Activated T-helper 1 cell treated with anti-CD3 and anti-CD28 coated beads, Interleukin-2, amount 50 U/mL, for 16 hours (primary cell): ENCODE measurements around the gene ZNF438.

Experiments
- DNase-seq, 2 donors: peaks; one replicate each; pipeline ENCODE4 v3.0.0-alpha.2; 2020; ENCODE audit warnings: low read depth in 1 of 2, low spot score in 1 of 2

ZNF438 gene

DNA sequence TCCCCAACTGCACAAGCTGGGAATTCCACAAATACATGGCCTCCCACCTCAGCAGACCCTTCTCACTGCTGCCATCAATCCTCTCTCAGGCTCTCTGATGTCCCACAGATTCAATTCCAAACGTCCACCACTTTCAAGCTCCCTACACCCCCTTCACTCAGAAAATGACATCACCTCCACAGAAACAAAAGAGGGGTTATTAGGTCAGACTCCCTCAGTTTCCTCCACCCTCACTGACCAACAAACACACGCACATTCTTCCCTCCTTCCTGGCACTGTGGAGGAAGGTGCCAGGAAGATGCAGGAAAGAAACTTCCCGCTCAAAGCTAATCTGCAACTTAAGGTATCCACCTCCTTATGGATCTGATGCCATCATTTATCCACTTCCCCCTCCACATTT lies 18.3 kb downstream of the ZNF438 start:
- no peak for DNase-seq

GRCh38 chr10:31011665-31012022 lies 20.0 kb downstream of the ZNF438 start:
- no peak for DNase-seq

GRCh38 chr10:31011017-31011664 lies 20.5 kb downstream of the ZNF438 start:
- no peak for DNase-seq

DNA sequence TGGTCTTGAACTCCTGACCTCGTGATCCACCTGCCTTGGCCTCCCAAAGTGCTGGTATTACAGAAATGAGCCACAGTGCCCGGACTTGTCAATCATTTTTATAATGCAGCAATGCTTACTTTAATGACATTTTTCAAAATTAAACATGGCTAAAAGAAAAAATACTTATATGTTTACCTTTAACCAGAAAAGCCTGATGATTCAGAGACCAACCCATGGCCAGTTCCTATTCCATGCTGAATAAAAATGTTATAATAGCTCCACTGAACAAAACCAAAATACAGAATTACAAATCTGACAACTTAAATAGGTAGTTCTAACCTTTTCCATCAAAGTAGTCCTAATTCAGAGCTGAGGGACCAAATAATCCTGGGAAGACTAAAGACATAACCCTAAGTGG lies 21.6 kb downstream of the ZNF438 start:
- no peak for DNase-seq

GRCh38 chr10:31005895-31006294 lies 25.8 kb downstream of the ZNF438 start:
- no peak for DNase-seq

GRCh38 chr10:31004611-31005193 lies 27.0 kb downstream of the ZNF438 start:
- no peak for DNase-seq

DNA sequence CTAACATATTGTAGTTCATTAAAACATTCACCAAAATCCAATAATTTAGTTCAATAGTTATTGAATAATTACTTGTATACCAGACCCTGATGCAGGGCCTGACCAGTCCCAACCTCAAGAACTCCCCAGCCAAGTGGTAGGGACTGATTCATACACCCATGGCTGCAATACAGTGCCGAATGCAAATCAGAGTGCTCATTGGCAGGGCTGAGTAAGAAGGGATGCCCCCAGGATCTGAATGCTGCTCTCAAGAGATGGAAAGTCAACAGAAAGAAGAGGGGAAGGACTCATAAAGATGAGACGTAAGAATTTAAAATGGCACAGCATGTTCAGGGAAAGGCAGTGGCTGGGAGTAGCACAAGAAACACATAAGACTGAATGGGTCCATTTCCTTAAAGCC lies 29.9 kb downstream of the ZNF438 start:
- no peak for DNase-seq

DNA sequence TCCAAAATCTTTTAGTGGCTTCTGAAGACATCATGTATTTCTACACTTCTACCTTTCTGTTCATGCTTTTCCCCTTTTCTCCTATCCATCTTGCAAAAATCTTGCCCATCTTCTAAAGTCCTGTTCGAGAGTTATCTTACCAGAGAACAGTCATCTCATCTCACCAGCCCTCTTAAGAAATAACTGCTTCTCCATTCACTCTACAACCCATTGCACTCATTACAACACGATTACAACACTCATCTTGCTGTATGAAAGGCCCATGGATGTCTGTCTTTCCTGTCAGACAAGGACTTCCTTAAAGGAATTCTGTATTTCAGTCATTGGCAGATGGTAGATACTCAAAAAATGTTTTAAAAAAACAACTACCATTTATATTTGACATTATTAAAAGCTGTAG lies 30.8 kb downstream of the ZNF438 start:
- DNase-seq, result no peak

GRCh38 chr10:31000071-31000782 lies 31.4 kb downstream of the ZNF438 start:
- DNase-seq, result no peak

DNA sequence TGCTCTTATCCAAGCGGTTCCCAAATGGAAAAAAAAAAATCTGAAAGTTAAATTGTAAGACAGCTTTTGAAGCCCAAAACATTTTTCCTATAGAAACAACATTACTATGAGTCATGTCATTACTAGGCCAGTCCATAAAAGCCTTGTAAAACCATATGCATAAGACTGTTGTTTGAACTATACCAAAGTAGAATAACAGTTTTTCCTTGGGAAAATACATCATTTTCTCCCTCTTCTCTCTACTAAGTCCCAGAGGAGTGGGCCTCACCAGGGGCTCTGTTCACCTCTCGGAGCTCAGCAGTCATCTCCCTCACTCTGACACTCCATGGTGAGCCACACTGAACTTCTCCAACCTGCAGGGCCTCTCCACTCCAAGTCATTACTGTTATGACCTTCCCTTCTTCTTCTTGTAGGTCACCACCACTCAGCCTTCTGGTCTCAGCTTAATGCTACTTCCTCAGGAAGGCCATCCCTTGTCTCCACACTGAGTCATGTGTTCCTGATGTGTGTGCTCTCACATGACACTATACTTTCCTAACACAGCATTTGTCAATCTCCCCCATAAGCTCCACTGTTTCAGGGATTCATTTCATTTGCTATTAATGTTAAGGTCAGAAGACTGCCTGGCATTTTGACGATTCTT lies 32.5 kb downstream of the ZNF438 start:
- no peak for DNase-seq

DNA sequence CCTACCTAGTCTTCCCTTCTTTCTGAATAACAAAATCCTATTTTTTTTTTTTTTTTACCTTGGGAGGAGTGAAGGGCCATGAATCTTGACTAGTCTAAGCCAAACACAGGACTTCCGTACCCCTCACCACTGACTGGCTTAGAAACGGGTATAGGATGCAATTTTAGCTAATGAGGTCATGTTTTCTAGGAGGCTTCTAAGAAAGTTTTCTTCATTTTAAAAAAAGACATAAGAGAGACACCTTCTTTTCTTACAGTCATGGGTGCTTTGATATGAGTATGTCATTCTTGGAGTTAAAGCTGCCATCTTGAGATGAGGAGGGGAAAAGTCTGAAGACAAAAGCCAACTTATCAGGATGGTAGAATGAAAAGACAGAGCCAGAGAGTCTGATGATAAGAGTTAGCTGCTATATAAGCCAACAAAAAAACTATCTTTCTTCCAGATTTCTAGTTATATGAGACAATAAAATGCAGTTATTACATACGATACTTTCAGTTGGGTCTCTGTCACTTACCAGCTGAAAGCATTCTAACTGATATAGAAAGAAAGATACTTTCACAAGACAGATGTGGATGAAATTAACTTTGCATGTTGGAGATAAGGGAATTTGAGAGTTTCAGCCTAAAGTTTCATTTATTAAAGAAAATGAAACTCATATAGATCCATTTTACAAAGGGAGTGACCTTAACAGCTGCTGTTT lies 34.0 kb downstream of the ZNF438 start:
- DNase-seq, result no peak

- DNase-seq, result no peak
Measured at GRCh38 chr10:30996481-30997005, 35.1 kb downstream of the ZNF438 start.

- DNase-seq, result no peak
Measured at GRCh38 chr10:30995081-30995770, 36.4 kb downstream of the ZNF438 start.

DNA sequence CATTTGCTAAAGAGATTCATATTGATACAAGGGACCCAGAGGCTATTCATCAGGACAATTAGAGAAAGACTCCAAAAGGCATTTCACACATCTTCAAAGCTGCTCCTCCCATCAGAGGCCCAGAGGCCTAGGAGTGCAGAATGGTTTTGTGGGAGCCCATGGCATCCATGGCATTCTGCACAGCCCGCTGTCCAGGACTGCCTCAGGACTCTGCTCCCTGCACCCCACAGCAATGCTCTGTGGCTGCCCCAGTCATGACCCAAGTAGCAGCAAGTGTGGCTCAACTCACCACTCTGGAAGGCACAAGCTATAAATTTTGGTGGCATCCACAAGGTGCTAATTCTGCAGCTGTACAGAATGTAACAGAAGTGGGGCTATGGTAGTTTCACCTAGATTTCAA lies 38.5 kb downstream of the ZNF438 start:
- DNase-seq, result no peak

GRCh38 chr10:30992681-30993080 lies 39.0 kb downstream of the ZNF438 start:
- DNase-seq, result no peak

DNA sequence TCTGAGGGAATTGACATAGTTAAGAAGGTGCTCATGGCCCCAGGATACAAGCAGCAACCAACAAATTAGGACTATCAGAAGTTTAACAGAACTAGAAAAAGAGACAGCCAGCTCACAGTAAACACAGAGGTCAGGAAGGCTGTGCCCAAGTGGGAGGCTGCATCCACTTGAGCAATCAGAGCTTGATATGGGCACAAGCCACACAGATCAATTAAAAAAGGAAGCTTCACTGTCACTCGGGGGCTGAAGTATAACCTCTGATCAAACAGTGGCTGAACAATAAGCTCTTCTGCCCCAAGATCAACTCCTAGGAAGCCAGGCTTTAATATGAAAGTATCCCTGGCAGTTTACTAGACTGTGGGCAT lies 40.0 kb downstream of the ZNF438 start:
- no peak for DNase-seq

- DNase-seq, result no peak
Measured at GRCh38 chr10:30990971-30991646, 40.6 kb downstream of the ZNF438 start.

DNA sequence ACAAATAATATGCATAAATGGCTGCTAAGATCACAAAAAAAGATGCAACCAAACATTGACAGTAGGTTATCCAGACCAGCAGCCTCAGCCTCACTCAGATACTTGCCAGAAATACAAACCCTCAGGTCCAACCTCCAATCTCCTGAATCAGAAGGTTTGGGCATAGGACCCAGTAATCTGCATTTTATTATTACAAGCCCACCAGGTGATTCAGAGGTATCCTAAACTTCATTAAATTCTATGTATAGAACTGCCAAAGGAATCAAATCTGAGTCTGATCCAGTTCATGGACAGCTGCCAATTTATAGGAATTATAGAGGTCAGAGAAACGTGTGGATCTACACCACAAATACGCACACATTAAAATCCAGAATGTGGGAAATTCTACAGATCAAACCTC lies 41.3 kb downstream of the ZNF438 start:
- DNase-seq, result no peak

- DNase-seq, result no peak
Measured at GRCh38 chr10:30988831-30989435, 42.7 kb downstream of the ZNF438 start.

GRCh38 chr10:30987463-30987862 lies 44.2 kb downstream of the ZNF438 start:
- DNase-seq, result no peak
